ENCODE results near the gene RAC3. TPM values are rescaled to one million over a fixed set of nuclear protein-coding genes. Genes with fewer than 3 reads are reported as not detected.

RAC3 gene
- total RNA-seq, 4 donors from 2014 or later: 11.8 to 23.8 (median 14.4) TPM

- peaks cover 20 to 28% of the 10 kb centered on the region in 2 donors for H3K4me1 ChIP-seq
- H3K36me3 ChIP-seq: peaks cover 26 to 45% of the 10 kb centered on the region in 2 donors
- no peak for DNase-seq
- H3K27me3 ChIP-seq: no peaks in the 10 kb centered on the region
- H3K4me3 ChIP-seq (replicated peaks in 1 of 3): no peak overlapping the region
- 89 to 92% methylated on average over 11 to 13 of the region's 24 CpGs for WGBS, 2 donors
- no peak overlapping the region for H3K27ac ChIP-seq
- TF ChIP-seq POLR2A (IDR thresholded peaks at IDR 0.05): no peak
- TF ChIP-seq, protein P1, sequence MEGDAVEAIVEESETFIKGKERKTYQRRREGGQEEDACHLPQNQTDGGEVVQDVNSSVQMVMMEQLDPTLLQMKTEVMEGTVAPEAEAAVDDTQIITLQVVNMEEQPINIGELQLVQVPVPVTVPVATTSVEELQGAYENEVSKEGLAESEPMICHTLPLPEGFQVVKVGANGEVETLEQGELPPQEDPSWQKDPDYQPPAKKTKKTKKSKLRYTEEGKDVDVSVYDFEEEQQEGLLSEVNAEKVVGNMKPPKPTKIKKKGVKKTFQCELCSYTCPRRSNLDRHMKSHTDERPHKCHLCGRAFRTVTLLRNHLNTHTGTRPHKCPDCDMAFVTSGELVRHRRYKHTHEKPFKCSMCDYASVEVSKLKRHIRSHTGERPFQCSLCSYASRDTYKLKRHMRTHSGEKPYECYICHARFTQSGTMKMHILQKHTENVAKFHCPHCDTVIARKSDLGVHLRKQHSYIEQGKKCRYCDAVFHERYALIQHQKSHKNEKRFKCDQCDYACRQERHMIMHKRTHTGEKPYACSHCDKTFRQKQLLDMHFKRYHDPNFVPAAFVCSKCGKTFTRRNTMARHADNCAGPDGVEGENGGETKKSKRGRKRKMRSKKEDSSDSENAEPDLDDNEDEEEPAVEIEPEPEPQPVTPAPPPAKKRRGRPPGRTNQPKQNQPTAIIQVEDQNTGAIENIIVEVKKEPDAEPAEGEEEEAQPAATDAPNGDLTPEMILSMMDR (IDR thresholded peaks at IDR 0.05): no peak
- no peaks in the 10 kb centered on the region for H3K9me3 ChIP-seq
- intact Hi-C loops (cut with DNase I): no loop called here
Observed at GRCh38 chr17:82062076-82062983, 30.9 kb downstream of the RAC3 start.

GRCh38 chr17:82062984-82063368, 31.5 kb downstream of the RAC3 start:
- H3K9me3 ChIP-seq: no peaks in the 10 kb centered on the region
- 87 to 97% methylated on average over 4 to 6 of the region's 9 CpGs for WGBS, 2 donors
- H3K4me1 ChIP-seq: peaks cover 20 to 28% of the 10 kb centered on the region in 2 donors
- TF ChIP-seq, protein P1 (IDR thresholded peaks at IDR 0.05): no peak
- TF ChIP-seq POLR2A (IDR thresholded peaks at IDR 0.05): no peak
- H3K36me3 ChIP-seq: peaks cover 21 to 44% of the 10 kb centered on the region in 2 donors
- DNase-seq: no peak
- no peak overlapping the region for H3K27ac ChIP-seq
- no peak overlapping the region for H3K4me3 ChIP-seq (replicated peaks in 1 of 3)
- intact Hi-C loops (cut with DNase I): no loop called here
- no peaks in the 10 kb centered on the region for H3K27me3 ChIP-seq

DNA sequence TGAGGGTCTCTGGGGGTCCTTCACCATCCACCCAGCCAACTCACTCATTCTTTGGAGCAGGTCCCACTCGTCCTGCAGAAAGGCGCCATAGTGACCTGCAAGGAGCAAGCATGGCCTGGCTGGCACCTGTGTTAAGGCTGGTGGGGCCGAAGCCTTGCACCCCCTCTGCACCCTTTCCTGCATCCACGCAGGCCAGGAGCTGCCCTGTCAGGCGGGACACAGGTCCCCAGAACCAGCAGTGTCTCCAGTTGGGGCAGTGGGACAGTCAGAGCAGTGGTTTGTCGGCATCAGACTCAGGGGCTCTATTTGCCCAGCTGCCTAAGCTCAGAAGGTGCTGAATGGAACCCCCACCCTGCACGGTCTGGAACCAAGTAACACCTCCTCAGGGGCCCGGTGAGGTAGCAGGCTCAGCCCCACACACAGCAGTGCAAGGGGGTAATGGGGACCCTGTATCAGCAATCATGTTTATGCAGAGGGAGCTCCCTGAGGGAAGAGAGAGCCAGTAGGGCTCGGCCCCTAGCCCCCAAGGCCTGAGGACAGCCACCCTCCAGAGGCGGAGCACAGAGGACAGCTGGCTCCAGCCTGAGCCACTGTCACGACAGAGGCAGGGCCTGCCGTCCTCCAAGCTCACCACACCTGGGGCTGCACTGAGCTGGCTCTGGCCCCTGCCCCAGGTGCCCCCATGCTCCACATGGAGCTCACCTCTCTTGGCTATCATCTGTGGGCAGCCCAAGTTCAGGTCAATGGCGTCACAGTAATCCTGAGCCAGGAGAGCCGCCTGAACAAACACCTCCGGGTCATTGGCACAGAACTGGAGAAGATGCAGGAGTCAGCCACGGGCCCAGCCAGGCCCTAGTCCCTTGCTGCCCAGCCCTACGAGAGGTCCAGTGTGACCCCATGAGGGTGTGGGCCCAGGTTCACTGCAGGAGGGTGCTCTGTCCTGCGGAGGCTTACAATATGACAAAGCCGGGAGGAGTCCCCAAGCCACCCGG, 32.2 kb downstream of the RAC3 start:
- TF ChIP-seq, protein P1 (IDR thresholded peaks at IDR 0.05): no peak
- TF ChIP-seq POLR2A (IDR thresholded peaks at IDR 0.05): no peak
- Histone ChIP-seq H3K36me3 (peaks cover 16 to 40% of the 10 kb centered on the region in 2 donors), H3K4me1 (peaks cover 20 to 28% of the 10 kb centered on the region in 2 donors), H3K9me3 (no peaks in the 10 kb centered on the region), H3K4me3 (replicated peaks in 1 of 3) (no peak overlapping the region), H3K27me3 (no peaks in the 10 kb centered on the region), H3K27ac (no peak overlapping the region)
- DNase-seq: peak in 1 of 2 donors; percentile 22
- WGBS, 2 donors: 67 to 71% methylated on average over 16 to 18 of the region's 20 CpGs
- intact Hi-C loops (cut with DNase I): no loop called here

GRCh38 chr17:82064433-82065192, 33.1 kb downstream of the RAC3 start:
- DNase-seq: peak; percentile 41 to 42
- 20 to 61% methylated on average over 5 to 6 of the region's 36 CpGs for WGBS, 2 donors
- Histone ChIP-seq H3K4me1 (peaks cover 20 to 28% of the 10 kb centered on the region in 2 donors), H3K27me3 (no peaks in the 10 kb centered on the region), H3K9me3 (no peaks in the 10 kb centered on the region), H3K27ac (peak overlapping the region; percentile 36 to 79 (median 45)), H3K4me3 (replicated peaks in 1 of 3) (peak overlapping the region; percentile 47 to 91 (median 79)), H3K36me3 (peaks cover 16 to 33% of the 10 kb centered on the region in 2 donors)
- TF ChIP-seq POLR2A (IDR thresholded peaks at IDR 0.05): no peak
- TF ChIP-seq, protein P1 (IDR thresholded peaks at IDR 0.05): no peak
- intact Hi-C loops (cut with DNase I): no loop called here
